IPS-NIHi7 (cell line): ENCODE measurements around the gene CLRN2.
A peak's percentile ranks its signal among the peaks of the same experiment; 100 is the strongest.
"Not testable (repeated sequence)": the region's sequence is repeated elsewhere in the genome, so short reads cannot be mapped to it uniquely, and the experiment has no call there.

Source experiments
- DNase-seq: peaks from one replicate; pipeline ENCODE4 v3.0.0; 2012; ENCODE audit warnings: mixed read lengths; ENCODE audit errors: extremely low spot score

CLRN2 gene

GRCh38 chr4:17504081-17504480 lies 10.9 kb upstream of the CLRN2 start:
- no peak for DNase-seq

- DNase-seq: no peak
These were observed 4.4 kb upstream of the CLRN2 start for GRCh38 chr4:17510582-17510981.

GRCh38 chr4:17511051-17511450 lies 3.9 kb upstream of the CLRN2 start:
- DNase-seq: peak; percentile 45

DNA sequence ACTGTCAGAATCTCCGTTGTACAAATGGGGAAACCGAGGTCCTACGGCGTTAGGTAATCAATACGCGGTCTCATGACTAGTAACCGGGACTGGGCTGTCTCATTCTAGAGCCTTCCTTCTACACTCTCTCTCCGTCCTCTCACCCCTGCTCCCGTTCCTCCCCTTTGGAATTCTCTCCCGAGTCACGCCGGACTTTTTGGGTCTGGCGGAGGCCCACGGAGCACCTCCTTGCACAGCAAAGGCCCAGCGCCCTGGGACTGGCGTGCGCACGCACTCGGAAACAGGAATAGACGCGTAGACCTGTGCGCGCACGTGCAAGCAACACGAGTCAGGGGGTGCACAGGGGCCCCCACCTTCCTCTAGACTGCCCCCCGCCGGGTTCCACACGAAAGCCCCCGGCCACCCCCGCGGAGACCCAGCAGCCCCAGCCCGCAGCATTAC lies 3.4 kb upstream of the CLRN2 start:
- DNase-seq: peak; percentile 33

GRCh38 chr4:17511950-17512795 lies 2.8 kb upstream of the CLRN2 start, which contains the start of gene QDPR:
Gene QDPR, minus strand, starts transcription at chr4:17512090. Its CDS starts 36 bp downstream, at chr4:17512054.
- DNase-seq: peak; percentile 92

- no peak for DNase-seq
These were observed 1.8 kb upstream of the CLRN2 start for GRCh38 chr4:17512973-17513665.

DNA sequence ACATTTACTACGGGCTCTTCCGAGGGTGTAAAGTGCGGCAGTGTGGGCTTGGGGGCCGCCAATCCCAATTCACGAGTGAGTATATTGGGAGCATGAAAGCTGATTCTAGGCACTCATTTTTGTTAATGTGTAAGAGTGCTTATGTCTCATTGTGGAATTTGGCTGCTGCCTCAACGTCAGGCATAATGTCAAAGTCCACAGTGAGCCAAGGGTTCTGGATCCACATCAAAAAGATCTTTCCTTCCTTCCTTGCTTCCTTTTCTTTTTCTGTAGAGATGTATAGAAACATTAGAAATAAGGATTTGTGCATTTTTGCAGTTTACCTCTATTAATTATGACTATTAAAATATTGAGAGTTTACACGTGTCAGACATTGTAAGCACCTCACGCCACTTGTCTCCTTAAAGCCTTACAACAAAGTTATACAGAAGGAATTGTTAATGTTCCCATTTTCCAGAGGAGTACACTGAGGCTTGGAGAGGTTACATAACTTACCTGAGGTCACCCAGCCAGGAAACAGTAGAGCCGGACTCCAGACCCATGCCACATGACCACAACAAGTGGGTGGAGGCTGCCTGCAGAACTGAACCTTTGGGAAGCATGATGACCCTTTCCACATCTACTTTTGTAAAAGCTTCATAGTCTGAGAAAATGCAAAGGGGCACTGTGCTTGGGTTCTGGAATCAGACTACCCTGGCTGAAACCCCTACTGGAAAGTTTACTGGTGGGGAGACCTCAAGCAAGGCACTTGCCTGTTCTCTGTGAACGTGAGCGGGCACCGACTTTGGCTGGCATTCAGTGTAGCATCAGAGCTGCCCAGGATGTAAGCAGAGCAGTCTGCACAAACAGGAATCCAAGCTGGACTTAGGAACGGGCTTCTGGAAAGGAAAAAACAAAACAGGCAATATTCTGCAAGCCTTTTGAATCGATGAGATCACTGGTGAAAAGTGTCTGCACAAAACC lies 761 bp downstream of the CLRN2 start:
- no peak for DNase-seq

- no peak for DNase-seq
These were observed 2.0 kb downstream of the CLRN2 start for GRCh38 chr4:17516980-17517379.

- peak; percentile 49 for DNase-seq
These were observed 2.7 kb downstream of the CLRN2 start for GRCh38 chr4:17517664-17518063.

- DNase-seq: no peak
These were observed 6.6 kb downstream of the CLRN2 start for GRCh38 chr4:17521595-17521994.

GRCh38 chr4:17523662-17524061 lies 8.7 kb downstream of the CLRN2 start:
- no peak for DNase-seq

DNA sequence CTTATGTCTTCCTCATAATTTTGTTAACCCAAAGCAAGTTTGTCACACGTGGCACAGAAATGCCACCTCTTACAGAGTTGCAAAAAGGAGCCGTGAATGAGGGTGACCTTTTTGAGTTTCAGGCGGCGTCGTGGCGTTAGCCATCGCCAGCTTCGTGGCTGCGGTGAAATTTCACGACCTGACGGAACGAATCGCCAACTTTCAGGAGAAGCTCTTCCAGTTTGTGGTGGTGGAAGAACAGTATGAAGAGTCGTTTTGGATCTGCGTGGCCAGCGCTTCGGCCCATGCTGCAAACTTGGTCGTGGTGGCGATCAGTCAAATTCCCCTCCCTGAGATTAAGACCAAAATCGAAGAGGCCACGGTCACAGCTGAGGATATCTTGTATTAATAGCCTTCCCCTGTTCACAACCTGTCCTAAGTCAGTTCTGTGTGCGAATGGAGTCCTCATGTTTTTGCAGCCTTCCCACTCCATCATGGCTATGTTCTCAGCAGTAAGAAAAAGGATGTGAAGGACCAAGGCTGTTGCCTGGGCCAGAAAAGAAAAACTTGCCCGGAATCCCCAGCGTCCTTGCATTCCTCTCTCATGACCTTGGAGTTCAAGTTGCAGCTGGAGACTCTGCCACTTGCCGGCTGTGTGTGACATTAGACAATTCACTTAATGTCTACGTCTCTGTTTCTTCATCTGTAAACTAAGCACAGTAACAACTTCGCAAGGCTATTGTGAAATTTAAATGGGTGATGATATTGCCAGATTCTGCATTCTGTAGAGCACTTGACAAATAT lies 11.9 kb downstream of the CLRN2 start:
- DNase-seq: no peak

DNA sequence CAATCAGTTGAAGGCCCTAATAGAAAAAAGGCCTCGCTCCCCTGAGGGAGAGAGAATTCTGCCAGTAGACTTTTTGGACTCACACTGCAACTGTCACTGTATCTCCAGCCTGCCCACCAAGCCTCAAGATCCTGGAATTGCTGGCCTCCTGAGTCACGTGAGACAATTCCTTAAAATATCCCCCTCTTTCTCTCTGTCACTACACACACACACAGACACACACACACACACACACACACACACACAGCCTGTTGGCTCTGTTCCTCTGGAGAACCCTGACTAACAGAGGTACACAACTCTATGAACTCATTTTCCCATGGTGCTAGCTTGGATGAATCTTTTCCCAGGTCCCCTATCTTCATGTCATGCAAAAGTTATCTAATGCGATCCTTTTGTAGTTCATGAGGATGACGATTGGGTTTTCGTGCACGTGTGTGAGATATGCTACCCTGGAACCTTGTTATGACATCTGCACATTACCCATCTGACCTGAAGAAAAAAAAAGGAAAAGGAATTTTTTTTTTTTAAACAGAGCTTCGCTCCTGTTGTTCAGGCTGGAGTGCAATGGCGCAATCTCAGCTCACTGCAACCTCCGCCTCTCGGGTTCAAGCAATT lies 13.7 kb downstream of the CLRN2 start:
- DNase-seq: no peak

DNA sequence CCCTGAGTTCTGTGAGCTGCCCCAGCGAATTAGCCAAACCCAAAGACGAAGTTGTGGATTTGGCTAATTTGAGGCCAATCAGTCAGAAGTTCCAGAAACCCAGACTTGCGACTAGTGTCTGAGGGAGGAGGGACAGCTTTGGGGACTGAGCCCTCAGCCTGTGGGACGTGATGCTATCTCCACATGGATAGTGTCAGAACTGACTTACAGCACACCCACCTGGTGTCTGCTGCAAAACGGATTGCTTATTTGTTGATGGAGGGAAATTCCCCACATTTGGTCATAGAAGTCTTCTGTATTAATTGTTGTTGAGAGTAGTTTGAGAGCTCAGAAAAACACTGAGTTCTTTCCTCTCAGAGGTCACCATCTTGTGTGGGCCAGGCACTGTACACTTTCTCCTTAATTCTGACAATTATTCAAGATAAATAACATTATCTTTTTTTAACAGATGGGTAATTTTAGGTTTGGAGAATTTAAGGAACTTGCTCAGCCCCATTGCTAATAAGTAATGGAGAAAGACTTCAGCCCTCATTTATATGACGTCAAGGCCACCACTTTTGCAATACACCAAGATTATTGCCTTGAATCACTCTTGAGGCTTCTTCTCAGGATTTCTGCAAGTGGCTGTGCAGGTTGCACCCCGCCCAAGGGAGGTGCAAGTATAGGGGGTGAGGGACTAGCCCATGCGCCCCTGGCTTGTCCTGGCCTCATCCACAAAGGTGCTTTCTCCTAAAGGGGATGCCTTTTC lies 16.7 kb downstream of the CLRN2 start:
- no peak for DNase-seq

DNA sequence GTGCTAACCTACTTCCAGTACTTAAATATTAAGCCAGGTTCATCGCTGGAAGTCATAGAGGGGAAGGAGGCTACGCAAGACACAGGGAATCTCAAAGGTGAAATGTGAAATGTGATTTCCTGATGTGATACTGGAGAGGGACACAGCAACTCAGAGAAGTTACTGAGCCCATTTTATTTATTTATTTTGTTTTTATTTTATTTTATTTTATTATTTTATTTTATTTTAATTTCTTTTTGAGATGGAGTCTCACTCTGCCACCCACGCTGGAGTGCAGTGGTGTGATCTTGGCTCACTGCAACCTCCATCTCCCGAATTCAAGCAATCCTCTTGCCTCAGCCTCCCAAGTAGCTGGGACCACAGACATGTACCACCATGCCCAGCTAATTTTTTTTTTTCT lies 19.7 kb downstream of the CLRN2 start:
- DNase-seq: no peak

DNA sequence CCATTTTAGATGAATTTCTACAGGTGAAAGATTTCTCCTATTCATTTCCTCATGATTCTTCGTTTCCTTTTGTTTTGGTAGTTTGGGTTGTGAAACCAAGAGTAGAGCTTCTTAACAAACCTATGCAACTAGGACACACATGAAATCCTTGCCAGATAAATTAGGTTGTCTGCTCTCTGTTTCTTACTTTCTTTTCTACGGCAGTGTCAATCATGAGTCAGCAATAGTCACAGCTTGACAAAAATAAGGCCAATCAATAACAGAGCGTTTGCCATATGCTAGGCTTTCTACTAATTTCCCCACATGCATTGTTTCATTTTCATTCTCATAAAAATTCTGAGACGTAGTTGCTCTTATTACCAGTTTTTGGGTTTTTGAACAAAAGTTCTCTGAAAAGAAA lies 20.3 kb downstream of the CLRN2 start:
- DNase-seq: no peak

- no peak for DNase-seq
These were observed 20.9 kb downstream of the CLRN2 start for GRCh38 chr4:17535906-17536305.

DNA sequence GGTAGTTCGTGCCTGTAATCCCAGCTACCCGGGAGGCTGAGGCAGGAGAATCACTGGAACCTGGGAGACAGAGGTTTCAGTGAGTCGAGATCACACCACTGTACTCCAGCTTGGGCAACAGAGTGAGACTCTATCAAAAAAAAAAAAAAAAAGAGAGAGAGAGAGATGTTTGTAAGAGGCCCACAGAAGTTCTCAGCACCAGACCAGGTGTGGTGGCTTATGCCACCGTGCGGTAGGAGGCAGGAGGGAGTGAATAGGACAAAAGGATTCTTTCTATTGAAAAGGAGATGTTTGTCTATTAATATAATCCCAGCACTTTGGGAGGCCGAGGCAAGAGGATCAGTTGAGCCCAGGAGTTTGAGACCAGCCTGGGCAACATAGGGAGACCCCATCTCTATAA lies 22.1 kb downstream of the CLRN2 start:
- not testable (repeated sequence) for DNase-seq

GRCh38 chr4:17544205-17544604 lies 29.2 kb downstream of the CLRN2 start:
- DNase-seq: peak; percentile 44

DNA sequence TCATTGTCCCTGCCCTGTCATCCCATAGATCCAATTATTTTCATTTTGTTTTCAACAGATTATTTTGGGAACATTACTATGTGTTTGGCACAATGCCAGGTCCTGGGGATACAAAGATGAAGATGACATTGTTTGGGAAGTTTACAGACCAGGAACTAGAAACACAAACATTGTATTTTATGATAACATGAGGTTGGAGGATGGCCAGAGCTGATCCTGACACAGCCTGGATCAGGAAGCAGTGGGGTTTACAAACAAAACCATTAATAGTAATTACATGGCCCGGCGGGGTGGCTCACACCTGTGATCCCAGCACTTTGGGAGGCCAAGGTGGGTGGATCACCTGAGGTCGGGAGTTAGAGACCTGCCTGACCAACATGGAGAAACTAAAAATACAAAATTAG lies 29.9 kb downstream of the CLRN2 start:
- DNase-seq: no peak
